HG02610 (cell line): Measurements from ENCODE around the gene AKAP13.

Source experiments
- ATAC-seq: cut with Tn5 transposase; IDR thresholded peaks from one replicate; pipeline ENCODE4 v1.9.1; 2021; ENCODE audit warnings: mild to moderate bottlenecking, moderate library complexity; ENCODE audit not compliant: unreplicated experiment

The AKAP13 gene

GRCh38 chr15:85759376-85759775 lies 379.0 kb downstream of the AKAP13 start:
- no peak for ATAC-seq

- no peak for ATAC-seq
Observed at GRCh38 chr15:85760049-85760448, 379.6 kb downstream of the AKAP13 start.

GRCh38 chr15:85760531-85761371 lies 380.3 kb downstream of the AKAP13 start:
- no peak for ATAC-seq

- ATAC-seq = no peak
Observed at GRCh38 chr15:85761635-85762034, 381.2 kb downstream of the AKAP13 start.

GRCh38 chr15:85762039-85762755 lies 381.8 kb downstream of the AKAP13 start:
- no peak for ATAC-seq

- ATAC-seq = no peak
Observed at GRCh38 chr15:85762756-85763127, 382.3 kb downstream of the AKAP13 start.

GRCh38 chr15:85763157-85763556 lies 382.8 kb downstream of the AKAP13 start:
- no peak for ATAC-seq

- ATAC-seq = no peak
Observed at GRCh38 chr15:85763673-85764633, 383.6 kb downstream of the AKAP13 start.

- no peak for ATAC-seq
Observed at GRCh38 chr15:85764649-85765277, 384.4 kb downstream of the AKAP13 start.

- ATAC-seq = no peak
Observed at GRCh38 chr15:85766001-85766831, 385.8 kb downstream of the AKAP13 start.

GRCh38 chr15:85767785-85768529 lies 387.6 kb downstream of the AKAP13 start:
- ATAC-seq = no peak

GRCh38 chr15:85768595-85769168 lies 388.3 kb downstream of the AKAP13 start:
- ATAC-seq = no peak

- no peak for ATAC-seq
Observed at GRCh38 chr15:85769182-85769900, 388.9 kb downstream of the AKAP13 start.

- no peak for ATAC-seq
Observed at GRCh38 chr15:85770096-85771041, 390.0 kb downstream of the AKAP13 start.

GRCh38 chr15:85771271-85771670 lies 390.9 kb downstream of the AKAP13 start:
- ATAC-seq = no peak

GRCh38 chr15:85771781-85772445 lies 391.5 kb downstream of the AKAP13 start:
- no peak for ATAC-seq
